ENCODE data around the gene PML.

PML gene

GRCh38 chr15:74043425-74044266 is 49.1 kb downstream of the PML start:
- Histone ChIP-seq H3K27me3 (ENCODE audit: insufficient read depth, poor library complexity, severe bottlenecking) (no peaks in the 10 kb centered on the region), H3K4me3 (replicated peaks; ENCODE audit: insufficient read depth, low read length) (no peak overlapping the region), H3K27ac (replicated peaks) (no peak overlapping the region)
- no peak for DNase-seq (ENCODE audit: low read depth in 1 of 2, low spot score in 1 of 2)
- TF ChIP-seq SPI1 (IDR thresholded peaks at IDR 0.05; ENCODE audit: borderline replicate concordance, low read depth) = no peak
- no peak for TF ChIP-seq GABPA (IDR thresholded peaks at IDR 0.05; ENCODE audit: low read depth)
- TF ChIP-seq REST (IDR thresholded peaks at IDR 0.05; ENCODE audit: insufficient replicate concordance, low read depth) = no peak
- TF ChIP-seq CTCF (IDR thresholded peaks at IDR 0.05; ENCODE audit: insufficient read depth, low read length) = no peak
- no peak for TF ChIP-seq POLR2AphosphoS5 (IDR thresholded peaks at IDR 0.05; ENCODE audit: low read depth)

GRCh38 chr15:74044267-74045110 is 50.0 kb downstream of the PML start:
- Histone ChIP-seq H3K27ac (replicated peaks) (no peak overlapping the region), H3K27me3 (ENCODE audit: insufficient read depth, poor library complexity, severe bottlenecking) (no peaks in the 10 kb centered on the region), H3K4me3 (replicated peaks; ENCODE audit: insufficient read depth, low read length) (no peak overlapping the region)
- DNase-seq (ENCODE audit: low read depth in 1 of 2, low spot score in 1 of 2) = no peak
- TF ChIP-seq SPI1 (IDR thresholded peaks at IDR 0.05; ENCODE audit: borderline replicate concordance, low read depth) (no peak), REST (IDR thresholded peaks at IDR 0.05; ENCODE audit: insufficient replicate concordance, low read depth) (no peak), GABPA (IDR thresholded peaks at IDR 0.05; ENCODE audit: low read depth) (no peak), POLR2AphosphoS5 (IDR thresholded peaks at IDR 0.05; ENCODE audit: low read depth) (no peak), CTCF (IDR thresholded peaks at IDR 0.05; ENCODE audit: insufficient read depth, low read length) (no peak)

- no peak for TF ChIP-seq CTCF (IDR thresholded peaks at IDR 0.05; ENCODE audit: insufficient read depth, low read length)
- no peak for TF ChIP-seq POLR2AphosphoS5 (IDR thresholded peaks at IDR 0.05; ENCODE audit: low read depth)
- no peak for TF ChIP-seq SPI1 (IDR thresholded peaks at IDR 0.05; ENCODE audit: borderline replicate concordance, low read depth)
- TF ChIP-seq GABPA (IDR thresholded peaks at IDR 0.05; ENCODE audit: low read depth) = no peak
- no peak for TF ChIP-seq REST (IDR thresholded peaks at IDR 0.05; ENCODE audit: insufficient replicate concordance, low read depth)
- Histone ChIP-seq H3K4me3 (replicated peaks; ENCODE audit: insufficient read depth, low read length) (no peak overlapping the region), H3K27ac (replicated peaks) (no peak overlapping the region), H3K27me3 (ENCODE audit: insufficient read depth, poor library complexity, severe bottlenecking) (no peaks in the 10 kb centered on the region)
- no peak for DNase-seq (ENCODE audit: low read depth in 1 of 2, low spot score in 1 of 2)
Observed at GRCh38 chr15:74045184-74045583, 50.7 kb downstream of the PML start.
